ENCODE measurements around the gene ZNF564. TPM values are rescaled to one million over a fixed set of nuclear protein-coding genes. Genes with fewer than 3 reads are reported as not detected.
"Not testable (repeated sequence)": the region's sequence is repeated elsewhere in the genome, so short reads cannot be mapped to it uniquely, and the experiment has no call there.

Gene ZNF564
- 1 to 10 TPM; 3.2 to 5.9 (median 4.8) TPM for polyA plus RNA-seq (ENCODE audit: insufficient read length in 10 of 10)
- long read RNA-seq, donor 1, partial matches to known transcripts, result 0 of 2 reads
- long read RNA-seq, donor 1, other reads (novel, unspliced or antisense), result 0 of 2 reads
- long read RNA-seq, donor 2, transcript ZNF564-201 (4 exons, 2,935 nt), result major isoform, 5 of 5 reads
- long read RNA-seq, donor 2, partial matches to known transcripts, result 0 of 5 reads
- long read RNA-seq, donor 2, other reads (novel, unspliced or antisense), result 0 of 5 reads
- long read RNA-seq, donor 3, result 0 reads
- long read RNA-seq, donor 4, partial matches to known transcripts, result 0 of 2 reads
- long read RNA-seq, donor 4, other reads (novel, unspliced or antisense), result 0 of 2 reads
- long read RNA-seq, donor 5, partial matches to known transcripts, result 0 of 1 reads
- long read RNA-seq, donor 5, other reads (novel, unspliced or antisense), result 0 of 1 reads
- long read RNA-seq, donor 6, partial matches to known transcripts, result 0 of 2 reads
- long read RNA-seq, donor 6, other reads (novel, unspliced or antisense), result 0 of 2 reads
- long read RNA-seq, donor 7, partial matches to known transcripts, result 0 of 3 reads
- long read RNA-seq, donor 7, other reads (novel, unspliced or antisense), result 0 of 3 reads
- long read RNA-seq, donor 8, result 0 reads
- long read RNA-seq, donor 9, result 0 reads

DNA sequence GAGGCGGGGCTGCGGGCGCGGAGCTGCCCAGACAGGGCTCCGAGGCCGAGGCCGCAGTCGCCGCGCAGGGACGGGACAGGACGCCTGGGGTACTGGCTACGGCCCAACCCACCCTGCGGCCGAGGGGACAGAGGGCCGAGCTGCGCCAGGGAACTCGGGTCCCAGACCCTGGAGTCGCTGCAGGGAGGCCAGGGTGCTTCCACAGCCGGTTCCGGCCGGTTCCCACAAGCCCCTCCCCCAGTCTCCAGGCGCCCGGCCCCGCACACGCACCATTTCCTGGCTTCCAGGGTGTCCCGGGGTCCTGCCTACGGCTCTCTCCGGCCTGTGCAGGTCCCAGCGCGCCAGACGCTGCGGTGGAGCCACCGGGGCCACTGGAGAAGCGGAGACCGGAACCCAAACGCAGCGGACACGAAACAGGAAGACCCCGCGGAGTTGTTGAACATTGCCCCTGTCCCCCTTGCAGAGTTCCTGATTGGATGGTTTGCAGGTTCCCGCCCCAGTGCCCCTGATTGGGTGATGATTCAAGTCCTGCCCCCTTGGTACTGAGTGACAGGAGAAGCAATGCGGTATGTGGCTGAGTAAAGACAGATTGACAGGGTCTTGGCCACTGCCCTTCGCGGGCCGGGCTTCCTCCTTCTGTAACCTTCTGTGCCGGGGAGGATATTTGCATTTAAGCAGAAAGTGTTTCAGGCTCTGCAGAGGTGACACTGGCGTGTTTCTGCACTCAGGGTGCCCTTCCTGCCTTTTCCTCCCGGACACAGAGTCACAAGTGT lies at the start of gene ZNF564:
Gene ZNF564, minus strand, starts transcription at position 423 of the 773 bp plus-strand sequence. Its CDS starts 150 bp downstream, at position 273.
- DNase-seq, result peak; percentile 98 to 100 (median 99)

DNA sequence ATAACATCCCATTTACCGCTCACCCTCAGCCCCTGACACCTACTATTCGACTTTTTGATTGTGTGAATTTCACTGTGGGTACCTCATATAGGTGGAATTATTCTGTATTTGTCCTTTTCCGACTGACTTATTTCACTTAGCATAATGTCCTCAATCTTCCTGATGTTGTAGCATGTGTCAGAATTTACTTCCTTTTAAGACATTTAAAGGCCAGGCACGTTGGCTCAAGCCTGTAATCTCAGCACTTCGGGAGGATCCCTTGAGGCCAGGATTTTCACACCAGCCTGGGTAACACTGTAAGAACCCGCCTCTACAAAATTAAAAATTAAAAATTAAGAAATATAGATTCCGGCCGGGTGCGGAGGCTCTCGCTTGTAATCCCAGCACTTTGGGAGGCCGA lies 46.3 kb upstream of the ZNF564 start:
- no peak for DNase-seq

GRCh38 chr19:12596927-12597548 lies 45.8 kb upstream of the ZNF564 start:
- no peak for DNase-seq

DNA sequence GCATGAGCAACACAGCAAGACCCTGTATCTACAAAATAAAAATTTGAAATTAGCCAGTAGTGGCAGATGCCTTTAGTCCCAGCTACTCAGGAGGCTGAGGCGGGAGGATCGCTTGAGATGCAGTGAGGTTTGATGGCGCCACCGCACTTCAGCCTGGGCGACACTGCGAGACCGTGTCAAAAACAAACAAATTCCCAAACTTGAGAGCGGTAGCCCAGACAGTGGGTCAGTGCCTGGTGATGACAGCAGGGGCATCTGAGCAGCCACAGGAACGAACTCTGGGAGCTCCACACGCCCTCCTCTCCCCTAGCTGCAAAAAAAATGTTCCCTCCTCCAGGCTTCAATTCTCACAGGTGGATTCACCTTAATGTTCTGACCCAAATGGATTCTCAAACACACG lies 45.2 kb upstream of the ZNF564 start:
- DNase-seq, result no peak

GRCh38 chr19:12581100-12581499 lies 29.8 kb upstream of the ZNF564 start:
- no peak for DNase-seq

- peak in 1 of 3 donors; percentile 25 for DNase-seq
These were observed 29.0 kb upstream of the ZNF564 start for GRCh38 chr19:12580180-12580694.

- DNase-seq, result no peak
These were observed 27.4 kb upstream of the ZNF564 start for GRCh38 chr19:12578641-12579040.

GRCh38 chr19:12574036-12574435 lies 22.8 kb upstream of the ZNF564 start:
- DNase-seq, result no peak

DNA sequence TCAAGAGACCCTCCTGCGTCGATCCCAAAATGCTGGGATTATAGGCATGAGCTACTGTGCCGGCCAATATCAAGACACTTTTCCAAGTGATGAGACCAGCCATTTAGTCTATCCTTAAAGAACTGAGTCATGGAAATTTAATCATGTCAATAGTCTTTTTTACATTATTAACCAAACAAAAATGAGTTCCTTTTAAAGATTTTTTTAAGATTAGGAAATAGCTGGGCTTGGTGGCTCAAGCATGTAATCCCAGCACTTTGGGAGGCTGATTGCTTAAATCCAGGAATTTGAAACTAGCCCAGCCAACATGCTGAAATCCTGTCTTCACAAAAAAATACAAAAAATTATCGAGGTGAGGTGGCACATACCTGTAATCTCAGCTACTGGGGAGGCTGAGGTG lies 16.7 kb upstream of the ZNF564 start:
- no peak for DNase-seq

DNA sequence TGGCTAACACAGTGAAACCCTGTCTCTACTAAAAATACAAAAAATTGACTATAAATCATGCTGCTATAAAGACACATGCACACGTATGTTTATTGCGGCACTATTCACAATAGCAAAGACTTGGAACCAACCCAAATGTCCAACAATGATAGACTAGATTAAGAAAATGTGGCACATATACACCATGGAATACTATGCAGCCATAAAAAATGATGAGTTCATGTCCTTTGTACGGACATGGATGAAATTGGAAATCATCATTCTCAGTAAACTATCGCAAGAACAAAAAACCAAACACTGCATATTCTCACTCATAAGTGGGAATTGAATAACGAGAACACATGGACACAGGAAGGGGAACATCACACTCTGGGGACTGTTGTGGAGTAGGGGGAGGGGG lies 15.1 kb upstream of the ZNF564 start:
- DNase-seq, result not testable (repeated sequence)

DNA sequence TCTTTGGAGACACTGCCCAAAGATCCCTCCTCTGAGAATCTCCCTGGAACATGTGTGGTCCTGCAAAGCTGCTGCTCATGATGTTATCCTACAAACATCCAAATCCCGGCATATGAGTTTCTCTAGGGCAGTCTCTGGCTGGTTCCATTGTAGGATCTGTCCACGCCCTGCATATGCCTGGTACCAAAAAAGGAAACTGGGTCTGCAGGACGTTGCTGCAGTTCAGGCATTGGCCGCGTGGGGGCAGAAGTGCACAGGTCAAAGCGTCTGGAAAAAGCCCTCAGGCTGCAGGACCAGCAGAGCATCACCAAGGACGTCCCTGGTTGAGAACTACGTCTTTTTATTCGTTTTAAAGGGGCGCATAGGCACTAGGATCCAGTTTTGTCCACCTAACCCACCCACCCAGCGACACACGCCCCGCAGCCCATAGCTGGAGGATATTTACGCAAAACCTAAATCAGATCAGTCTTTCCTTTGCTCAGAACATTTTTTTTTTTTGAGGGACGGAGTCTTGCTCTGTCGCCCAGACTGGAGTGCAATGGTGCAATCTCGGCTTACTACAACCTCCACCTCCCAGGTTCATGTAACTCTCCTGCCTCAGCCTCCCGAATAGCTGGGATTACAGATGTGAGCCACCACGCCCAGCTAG lies 12.9 kb upstream of the ZNF564 start:
- peak; percentile 71 to 88 (median 86) for DNase-seq

DNA sequence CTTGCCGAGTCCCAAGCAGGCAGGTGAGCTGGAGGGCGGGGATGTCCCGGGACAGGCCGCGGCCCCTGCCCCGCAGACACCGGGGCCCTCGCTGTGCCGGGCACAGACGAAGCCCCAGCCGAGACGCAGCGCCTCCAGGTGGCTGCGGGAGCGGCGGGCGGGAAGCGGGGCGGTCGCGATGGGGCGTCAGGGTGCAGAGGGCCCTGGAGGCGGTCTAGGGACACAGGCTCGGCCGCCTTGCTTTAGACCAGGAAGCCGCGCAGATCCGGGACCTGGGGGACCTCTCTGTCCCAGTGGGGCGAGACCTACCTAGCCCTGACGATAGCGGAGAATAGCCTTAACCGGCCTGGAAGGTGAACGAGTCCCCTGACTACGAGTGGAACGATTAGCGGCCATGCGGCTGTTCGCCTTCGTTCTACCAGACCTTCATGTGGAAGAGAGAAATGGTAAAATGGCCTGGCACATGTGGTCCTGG lies 4.2 kb upstream of the ZNF564 start:
- DNase-seq, result no peak

- no peak for DNase-seq
These were observed 4.4 kb downstream of the ZNF564 start for GRCh38 chr19:12546903-12547302.

DNA sequence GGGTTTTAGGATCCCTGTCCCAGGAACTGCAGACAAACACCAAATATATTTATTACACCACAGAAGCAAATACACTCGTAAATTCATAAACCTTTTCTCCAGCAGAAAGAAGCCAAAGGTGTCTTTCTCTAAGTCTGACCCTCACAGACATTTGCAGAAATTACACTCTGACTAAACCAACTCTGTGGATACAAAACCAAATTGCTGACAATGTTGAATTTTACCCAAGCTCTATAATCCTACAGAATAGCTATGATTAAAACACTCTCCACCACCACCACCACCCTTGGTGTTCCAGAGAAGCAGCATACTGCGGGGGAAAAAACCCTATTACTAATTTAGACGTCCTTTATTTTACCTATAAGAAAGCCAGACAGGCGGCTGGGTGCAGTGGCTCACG lies 5.2 kb downstream of the ZNF564 start:
- DNase-seq, result no peak

DNA sequence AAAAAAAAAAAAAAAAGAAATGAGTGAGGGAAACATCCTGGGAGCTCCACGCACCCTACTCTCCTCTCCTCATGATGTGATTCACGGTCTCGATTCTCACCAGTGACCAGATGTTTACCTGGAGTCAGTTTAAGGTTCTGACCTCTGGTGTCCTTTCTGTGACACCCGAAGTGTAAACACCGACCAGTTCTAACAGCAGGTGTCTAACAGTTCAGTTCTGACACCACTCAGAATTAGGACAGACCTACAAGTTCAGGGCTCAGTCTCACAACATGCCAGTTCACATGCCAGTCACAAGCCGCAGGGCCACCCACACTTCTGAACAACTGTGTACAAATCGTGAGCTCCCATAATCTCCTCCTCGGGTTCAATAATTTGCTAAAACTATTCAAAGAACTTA lies 6.0 kb downstream of the ZNF564 start:
- DNase-seq, result no peak

DNA sequence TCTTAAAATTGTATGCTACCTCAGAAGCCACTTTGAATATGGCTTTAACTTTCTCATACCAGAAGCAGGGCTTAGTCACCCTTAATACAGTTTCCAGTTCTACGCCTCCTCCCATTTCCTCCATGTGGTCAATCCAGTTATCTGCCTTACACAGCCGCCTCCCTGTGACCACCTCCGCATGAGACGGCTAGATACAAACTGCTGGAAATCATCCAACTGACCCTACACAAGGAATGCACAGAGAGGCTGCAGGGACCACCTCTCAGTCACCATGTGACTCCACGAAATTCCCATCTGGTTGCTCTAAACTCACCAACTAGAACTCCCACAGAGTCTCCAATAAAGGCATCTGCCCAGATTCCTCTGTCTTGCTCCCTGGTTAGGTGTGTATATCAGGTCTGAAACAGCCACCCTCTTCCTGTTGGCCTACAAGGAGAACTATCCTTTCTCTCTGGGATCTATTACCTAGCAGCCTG lies 6.8 kb downstream of the ZNF564 start:
- no peak for DNase-seq

- no peak for DNase-seq
These were observed 7.4 kb downstream of the ZNF564 start for GRCh38 chr19:12543855-12544254.

DNA sequence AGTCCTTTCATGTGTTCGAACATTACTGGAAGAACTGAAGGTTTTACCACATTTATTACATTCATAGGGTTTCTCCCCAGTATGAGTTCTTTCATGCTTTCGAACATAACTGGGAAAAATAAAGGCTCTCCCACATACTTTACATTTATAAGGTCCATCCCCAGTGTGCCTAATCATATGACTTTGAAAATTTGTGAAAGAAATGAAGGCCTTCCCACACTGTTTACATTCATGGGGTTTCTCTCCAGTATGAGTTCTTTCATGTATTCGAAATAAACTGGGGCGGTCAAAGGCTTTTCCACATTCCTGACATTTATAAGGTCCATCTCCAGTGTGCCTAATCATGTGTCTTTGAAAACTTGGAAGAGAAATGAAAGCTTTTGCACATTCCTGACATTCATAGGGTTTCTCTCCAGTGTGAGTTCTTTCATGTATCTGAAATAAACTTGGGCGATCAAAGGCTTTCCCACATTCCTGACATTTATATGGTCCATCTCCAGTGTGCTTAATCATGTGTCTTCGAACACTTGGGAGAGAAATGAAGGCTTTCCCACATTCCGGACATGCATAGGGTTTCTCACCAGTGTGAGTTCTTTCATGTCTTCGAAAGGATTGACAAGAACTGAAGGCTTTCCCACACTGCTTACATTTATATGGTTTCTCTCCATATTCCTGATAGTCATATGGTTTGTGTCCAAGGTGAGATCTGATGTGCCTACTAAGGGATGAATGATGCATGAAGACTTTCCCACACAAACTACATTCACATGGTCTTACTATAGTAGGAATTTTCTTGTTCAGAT lies 24.0 kb downstream of the ZNF564 start:
- peak in 2 of 3 donors; percentile 12 to 16 for DNase-seq

- DNase-seq, result no peak
These were observed 24.7 kb downstream of the ZNF564 start for GRCh38 chr19:12526542-12526941.

GRCh38 chr19:12521996-12522395 lies 29.3 kb downstream of the ZNF564 start:
- DNase-seq, result no peak
